ENCODE measurements around the gene IDUA. TPM values are rescaled to one million over a fixed set of nuclear protein-coding genes. Genes with fewer than 3 reads are reported as not detected.

IDUA gene
- total RNA-seq, 2 donors from 2014 or later, result 22.4 to 25.6 TPM

DNA sequence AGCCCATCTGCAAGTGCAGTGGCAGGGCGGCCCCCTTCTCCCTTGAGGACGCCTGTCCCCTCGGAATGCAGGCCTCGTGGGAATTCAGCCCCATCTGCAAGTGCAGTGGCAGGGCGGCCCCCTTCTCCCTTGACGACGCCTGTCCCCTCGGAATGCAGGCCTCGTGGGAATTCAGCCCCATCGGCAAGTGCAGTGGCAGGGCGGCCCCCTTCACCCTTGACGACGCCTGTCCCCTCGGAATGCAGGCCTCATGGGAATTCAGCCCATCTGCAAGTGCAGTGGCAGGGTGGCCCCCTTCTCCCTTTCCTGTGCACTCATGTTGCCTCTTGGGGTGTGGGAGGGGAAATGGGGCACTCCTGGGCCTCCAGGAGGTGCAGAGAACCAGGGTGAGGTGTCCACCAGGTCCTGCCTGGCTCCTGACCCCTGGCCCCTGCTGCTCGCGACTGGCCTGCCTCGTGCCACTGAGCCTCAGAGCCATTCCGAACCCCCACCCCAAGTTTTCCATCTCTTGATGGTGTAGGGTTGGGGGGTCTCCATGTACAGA, 13.1 kb downstream of the IDUA start:
- TF ChIP-seq, protein P1, sequence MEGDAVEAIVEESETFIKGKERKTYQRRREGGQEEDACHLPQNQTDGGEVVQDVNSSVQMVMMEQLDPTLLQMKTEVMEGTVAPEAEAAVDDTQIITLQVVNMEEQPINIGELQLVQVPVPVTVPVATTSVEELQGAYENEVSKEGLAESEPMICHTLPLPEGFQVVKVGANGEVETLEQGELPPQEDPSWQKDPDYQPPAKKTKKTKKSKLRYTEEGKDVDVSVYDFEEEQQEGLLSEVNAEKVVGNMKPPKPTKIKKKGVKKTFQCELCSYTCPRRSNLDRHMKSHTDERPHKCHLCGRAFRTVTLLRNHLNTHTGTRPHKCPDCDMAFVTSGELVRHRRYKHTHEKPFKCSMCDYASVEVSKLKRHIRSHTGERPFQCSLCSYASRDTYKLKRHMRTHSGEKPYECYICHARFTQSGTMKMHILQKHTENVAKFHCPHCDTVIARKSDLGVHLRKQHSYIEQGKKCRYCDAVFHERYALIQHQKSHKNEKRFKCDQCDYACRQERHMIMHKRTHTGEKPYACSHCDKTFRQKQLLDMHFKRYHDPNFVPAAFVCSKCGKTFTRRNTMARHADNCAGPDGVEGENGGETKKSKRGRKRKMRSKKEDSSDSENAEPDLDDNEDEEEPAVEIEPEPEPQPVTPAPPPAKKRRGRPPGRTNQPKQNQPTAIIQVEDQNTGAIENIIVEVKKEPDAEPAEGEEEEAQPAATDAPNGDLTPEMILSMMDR (conservative IDR thresholded peaks at IDR 0.05), result no peak
- Mint-ChIP-seq H3K27me3 (ENCODE audit: insufficient read depth) (peaks cover 77% of the 10 kb centered on the region), H3K4me1 (peaks cover 1% of the 10 kb centered on the region), H3K27ac (no peak overlapping the region), H3K36me3 (ENCODE audit: low read depth) (no peaks in the 10 kb centered on the region), H3K9me3 (no peaks in the 10 kb centered on the region), H3K4me3 (no peak overlapping the region)
- H3K9ac ChIP-seq (ENCODE audit: extremely low read depth, low read length, poor library complexity, severe bottlenecking), result no peak overlapping the region
- no peak for DNase-seq
- H3K4me3 ChIP-seq (ENCODE audit: low read length), result no peak overlapping the region
- WGBS, 2 experiments (ENCODE audit: insufficient coverage in 1 of 2, insufficient read length in 1 of 2), result 75 to 88% methylated on average over 11 to 16 of the region's 18 CpGs
- H3K27me3 ChIP-seq (ENCODE audit: control insufficient read depth, insufficient read depth, low read length, poor library complexity, severe bottlenecking), result peaks cover 97% of the 10 kb centered on the region
- H3K36me3 ChIP-seq (ENCODE audit: control insufficient read depth, insufficient read depth, low read length), result no peaks in the 10 kb centered on the region
- no peaks in the 10 kb centered on the region for H3K9me3 ChIP-seq (ENCODE audit: control insufficient read depth, low read length)
- H3K4me1 ChIP-seq (ENCODE audit: control insufficient read depth, insufficient read depth, low read length), result no peaks in the 10 kb centered on the region
- no peak overlapping the region for H3K27ac ChIP-seq (ENCODE audit: low read depth, low read length)

DNA sequence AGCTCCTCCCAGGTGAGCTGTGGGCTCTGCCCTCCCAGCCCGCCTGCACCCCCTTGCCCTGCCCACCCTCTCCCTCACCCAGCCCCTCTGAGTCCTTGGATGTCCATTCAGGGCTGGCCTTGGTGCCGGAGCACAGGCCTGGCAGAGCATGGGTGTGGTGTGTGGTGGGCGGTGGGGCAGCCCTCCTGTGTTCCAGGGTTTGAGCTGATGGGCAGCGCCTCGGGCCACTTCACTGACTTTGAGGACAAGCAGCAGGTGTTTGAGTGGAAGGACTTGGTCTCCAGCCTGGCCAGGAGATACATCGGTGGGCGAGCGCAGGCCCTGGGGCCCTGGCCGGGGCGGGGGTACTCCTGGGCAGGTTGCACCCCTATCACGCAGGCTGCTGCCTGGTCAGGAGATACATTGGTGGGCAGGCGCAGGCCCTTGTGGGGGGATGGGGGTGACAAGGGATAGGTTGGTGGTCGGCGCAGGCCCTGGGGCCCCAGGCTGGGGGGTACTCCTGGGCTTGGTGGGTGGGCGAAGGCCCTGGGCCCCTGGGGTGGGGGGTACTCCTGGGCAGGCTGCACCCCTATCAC, 13.9 kb downstream of the IDUA start:
- H3K9ac ChIP-seq (ENCODE audit: extremely low read depth, low read length, poor library complexity, severe bottlenecking), result no peak overlapping the region
- Mint-ChIP-seq H3K36me3 (ENCODE audit: low read depth) (no peaks in the 10 kb centered on the region), H3K4me1 (peaks cover 1% of the 10 kb centered on the region), H3K4me3 (no peak overlapping the region), H3K27ac (no peak overlapping the region), H3K27me3 (ENCODE audit: insufficient read depth) (peaks cover 79% of the 10 kb centered on the region), H3K9me3 (peaks cover 3% of the 10 kb centered on the region)
- H3K9me3 ChIP-seq (ENCODE audit: control insufficient read depth, low read length), result no peaks in the 10 kb centered on the region
- H3K4me3 ChIP-seq (ENCODE audit: low read length), result no peak overlapping the region
- H3K4me1 ChIP-seq (ENCODE audit: control insufficient read depth, insufficient read depth, low read length), result no peaks in the 10 kb centered on the region
- 93 to 95% methylated on average over 8 to 15 of the region's 15 CpGs for whole genome bisulfite sequencing, 2 experiments (ENCODE audit: insufficient coverage in 1 of 2, insufficient read length in 1 of 2)
- DNase-seq, result no peak
- H3K36me3 ChIP-seq (ENCODE audit: control insufficient read depth, insufficient read depth, low read length), result no peaks in the 10 kb centered on the region
- H3K27ac ChIP-seq (ENCODE audit: low read depth, low read length), result no peak overlapping the region
- TF ChIP-seq, protein P1 (conservative IDR thresholded peaks at IDR 0.05), result no peak
- peaks cover 100% of the 10 kb centered on the region for H3K27me3 ChIP-seq (ENCODE audit: control insufficient read depth, insufficient read depth, low read length, poor library complexity, severe bottlenecking)

DNA sequence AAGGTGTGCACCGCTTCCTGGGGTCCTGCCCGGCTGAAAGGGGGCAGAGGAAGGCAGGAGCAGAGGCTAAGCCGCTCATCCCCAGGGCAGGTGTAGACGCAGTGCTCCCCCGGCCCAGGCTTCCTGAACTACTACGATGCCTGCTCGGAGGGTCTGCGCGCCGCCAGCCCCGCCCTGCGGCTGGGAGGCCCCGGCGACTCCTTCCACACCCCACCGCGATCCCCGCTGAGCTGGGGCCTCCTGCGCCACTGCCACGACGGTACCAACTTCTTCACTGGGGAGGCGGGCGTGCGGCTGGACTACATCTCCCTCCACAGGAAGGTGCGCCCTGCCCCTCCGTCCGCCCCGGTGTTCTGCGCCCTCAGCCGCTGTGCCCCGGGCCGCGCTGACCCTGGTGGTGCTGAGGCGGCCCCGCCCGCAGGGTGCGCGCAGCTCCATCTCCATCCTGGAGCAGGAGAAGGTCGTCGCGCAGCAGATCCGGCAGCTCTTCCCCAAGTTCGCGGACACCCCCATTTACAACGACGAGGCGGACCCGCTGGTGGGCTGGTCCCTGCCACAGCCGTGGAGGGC, 14.8 kb downstream of the IDUA start:
- Mint-ChIP-seq H3K9me3 (peaks cover 8% of the 10 kb centered on the region), H3K27me3 (ENCODE audit: insufficient read depth) (peaks cover 79% of the 10 kb centered on the region), H3K36me3 (ENCODE audit: low read depth) (no peaks in the 10 kb centered on the region), H3K4me3 (no peak overlapping the region), H3K4me1 (peaks cover 1% of the 10 kb centered on the region), H3K27ac (no peak overlapping the region)
- no peaks in the 10 kb centered on the region for H3K36me3 ChIP-seq (ENCODE audit: control insufficient read depth, insufficient read depth, low read length)
- TF ChIP-seq, protein P1 (conservative IDR thresholded peaks at IDR 0.05), result no peak
- H3K27me3 ChIP-seq (ENCODE audit: control insufficient read depth, insufficient read depth, low read length, poor library complexity, severe bottlenecking), result peaks cover 100% of the 10 kb centered on the region
- no peak for DNase-seq
- WGBS, 2 experiments (ENCODE audit: insufficient coverage in 1 of 2, insufficient read length in 1 of 2), result 46 to 68% methylated on average over 29 to 48 of the region's 48 CpGs
- peaks cover 5% of the 10 kb centered on the region for H3K9me3 ChIP-seq (ENCODE audit: control insufficient read depth, low read length)
- no peak overlapping the region for H3K4me3 ChIP-seq (ENCODE audit: low read length)
- no peak overlapping the region for H3K9ac ChIP-seq (ENCODE audit: extremely low read depth, low read length, poor library complexity, severe bottlenecking)
- no peak overlapping the region for H3K27ac ChIP-seq (ENCODE audit: low read depth, low read length)
- no peaks in the 10 kb centered on the region for H3K4me1 ChIP-seq (ENCODE audit: control insufficient read depth, insufficient read depth, low read length)
